Right lobe of liver (tissue), 4 donors: ENCODE data around the gene TEPSIN.

Experiments used
- CTCF ChIP-seq, 4 donors: fragments of 200-600 bp in 3 of 4; fragments of 450-650 bp in 1 of 4; IDR thresholded peaks; one replicate each; pipeline versions ENCODE4 v1.5.1 to v1.8.0; 2016 to 2022; ENCODE audit warnings: antibody characterized with exemption in 4 of 4, mild to moderate bottlenecking in 2 of 4
- POLR2A ChIP-seq: fragments of 450-650 bp; IDR thresholded peaks from one replicate; pipeline ENCODE4 v1.6.1; 2017; ENCODE audit warnings: antibody characterized with exemption, mild to moderate bottlenecking
- donor health status: DM: no; HTN: no; CAD: no.
- donor health status: DM: no; HTN: no; CAD: no.
- donor health status: DM: no; HTN: yes; CAD: no.

- TF ChIP-seq CTCF (IDR thresholded peaks at IDR 0.05) (no peak), POLR2A (no peak)
Observed at GRCh38 chr17:81213978-81214377, 24.9 kb downstream of the TEPSIN start.
